ENCODE data around the gene GRIK4. TPM values are rescaled to one million over a fixed set of nuclear protein-coding genes. Genes with fewer than 3 reads are reported as not detected.

Gene GRIK4
- polyA plus RNA-seq, 1 experiment = 0.55 TPM

- H3K4me3 ChIP-seq (ENCODE audit: low read depth, low read length) = no peak overlapping the region
- peaks cover 11% of the 10 kb centered on the region for H3K27me3 ChIP-seq (ENCODE audit: control insufficient read depth, insufficient read depth, low read length)
- no peak for TF ChIP-seq CTCF (IDR thresholded peaks at IDR 0.05; ENCODE audit: low read depth, low read length)
- POLR2A ChIA-PET = no interaction called here
- CTCF ChIA-PET = no interaction called here
- no peak for DNase-seq (ENCODE audit: low read depth, low spot score)
- H3K9me3 ChIP-seq (ENCODE audit: control insufficient read depth, insufficient read depth, low read length) = no peaks in the 10 kb centered on the region
- H3K27ac ChIP-seq (ENCODE audit: low read depth, low read length) = no peak overlapping the region
These were observed 94.9 kb downstream of the GRIK4 start for GRCh38 chr11:120606211-120607010.

DNA sequence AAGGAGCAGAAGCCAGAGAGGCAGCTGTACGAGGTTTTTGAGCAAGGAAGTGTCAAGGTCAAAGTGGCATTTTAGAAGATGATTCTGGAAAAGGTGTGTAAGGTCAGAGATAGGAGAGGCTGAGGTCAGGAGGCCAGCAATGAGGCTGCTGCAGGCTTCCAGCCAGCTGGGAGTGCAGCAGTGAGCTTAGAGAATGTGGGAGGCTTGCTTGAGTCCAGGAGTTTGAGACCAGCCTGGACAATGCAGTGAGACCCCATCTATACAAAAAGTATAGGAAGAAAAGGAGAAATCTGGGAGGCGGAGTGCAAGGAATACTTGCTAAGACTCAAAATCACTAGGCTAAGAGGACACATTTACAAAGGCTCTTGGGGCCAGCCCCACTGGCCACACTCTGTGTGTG lies 96.5 kb downstream of the GRIK4 start:
- H3K27ac ChIP-seq (ENCODE audit: low read depth, low read length) = no peak overlapping the region
- ChIA-PET POLR2A (no interaction called here), CTCF (interaction anchor here (0.5 kb wide), 1 partner anchor 198 kb away, joined by 3 read pairs; no protein-coding TSS in a partner anchor)
- H3K9me3 ChIP-seq (ENCODE audit: control insufficient read depth, insufficient read depth, low read length) = no peaks in the 10 kb centered on the region
- peaks cover 6% of the 10 kb centered on the region for H3K27me3 ChIP-seq (ENCODE audit: control insufficient read depth, insufficient read depth, low read length)
- TF ChIP-seq CTCF (IDR thresholded peaks at IDR 0.05; ENCODE audit: low read depth, low read length) = no peak
- DNase-seq (ENCODE audit: low read depth, low spot score) = no peak
- H3K4me3 ChIP-seq (ENCODE audit: low read depth, low read length) = no peak overlapping the region

- POLR2A ChIA-PET = interaction anchor here (0.6 to 0.7 kb wide), 2 partner anchors 44 to 58 kb away, joined by 3 to 5 read pairs; no protein-coding TSS in a partner anchor
- Histone ChIP-seq H3K9me3 (ENCODE audit: control insufficient read depth, insufficient read depth, low read length) (no peaks in the 10 kb centered on the region), H3K4me3 (ENCODE audit: low read depth, low read length) (no peak overlapping the region), H3K27ac (ENCODE audit: low read depth, low read length) (no peak overlapping the region), H3K27me3 (ENCODE audit: control insufficient read depth, insufficient read depth, low read length) (peaks cover 6% of the 10 kb centered on the region)
- CTCF ChIA-PET = interaction anchor here (0.6 kb wide), 1 partner anchor 137 kb away, joined by 3 read pairs; no protein-coding TSS in a partner anchor
- DNase-seq (ENCODE audit: low read depth, low spot score) = no peak
- no peak for TF ChIP-seq CTCF (IDR thresholded peaks at IDR 0.05; ENCODE audit: low read depth, low read length)
These were observed 97.2 kb downstream of the GRIK4 start for GRCh38 chr11:120608760-120609211.

DNA sequence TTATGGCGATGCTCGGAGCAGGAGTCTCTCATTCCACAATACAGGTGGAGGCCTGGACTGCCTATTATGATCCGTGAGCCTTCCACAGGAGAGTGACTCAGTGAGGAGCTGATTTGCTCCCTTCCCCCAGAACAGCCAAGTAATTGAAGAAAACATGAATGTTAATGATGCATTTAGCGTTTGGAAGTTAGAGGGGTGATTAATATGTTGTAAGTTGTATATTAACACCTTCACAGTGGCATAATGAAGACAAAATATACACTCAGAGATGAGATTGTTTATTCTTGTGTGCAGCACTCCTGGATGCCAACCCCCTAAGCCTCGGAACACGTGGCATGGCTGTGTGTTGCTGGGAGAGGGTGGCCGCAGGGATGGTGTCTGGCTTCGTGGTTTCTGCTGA lies 98.6 kb downstream of the GRIK4 start:
- Histone ChIP-seq H3K9me3 (ENCODE audit: control insufficient read depth, insufficient read depth, low read length) (no peaks in the 10 kb centered on the region), H3K27ac (ENCODE audit: low read depth, low read length) (no peak overlapping the region), H3K27me3 (ENCODE audit: control insufficient read depth, insufficient read depth, low read length) (peaks cover 6% of the 10 kb centered on the region), H3K4me3 (ENCODE audit: low read depth, low read length) (no peak overlapping the region)
- CTCF ChIA-PET = no interaction called here
- POLR2A ChIA-PET = no interaction called here
- DNase-seq (ENCODE audit: low read depth, low spot score) = no peak
- no peak for TF ChIP-seq CTCF (IDR thresholded peaks at IDR 0.05; ENCODE audit: low read depth, low read length)

GRCh38 chr11:120611581-120611980 lies 100.0 kb downstream of the GRIK4 start:
- CTCF ChIA-PET = no interaction called here
- Histone ChIP-seq H3K4me3 (ENCODE audit: low read depth, low read length) (no peak overlapping the region), H3K9me3 (ENCODE audit: control insufficient read depth, insufficient read depth, low read length) (no peaks in the 10 kb centered on the region), H3K27me3 (ENCODE audit: control insufficient read depth, insufficient read depth, low read length) (peaks cover 6% of the 10 kb centered on the region), H3K27ac (ENCODE audit: low read depth, low read length) (no peak overlapping the region)
- DNase-seq (ENCODE audit: low read depth, low spot score) = no peak
- POLR2A ChIA-PET = no interaction called here
- TF ChIP-seq CTCF (IDR thresholded peaks at IDR 0.05; ENCODE audit: low read depth, low read length) = no peak

Data from AG04450 (cell line).